COLO668 (cell line): ENCODE results near the gene DUSP22.

ENCODE experiments used
- DNase-seq: peaks from one replicate; lab custom pipeline; 2025; ENCODE audit not compliant: unreplicated experiment; lab: John Stamatoyannopoulos, UW

The DUSP22 gene

GRCh38 chr6:308768-309167, 16.5 kb downstream of the DUSP22 start:
- DNase-seq, result no peak

- DNase-seq, result no peak
Observed at GRCh38 chr6:309947-310346, 17.7 kb downstream of the DUSP22 start.

- DNase-seq, result no peak
Observed at GRCh38 chr6:310671-311070, 18.4 kb downstream of the DUSP22 start.

GRCh38 chr6:311679-312220, 19.5 kb downstream of the DUSP22 start:
- DNase-seq, result no peak

GRCh38 chr6:313087-313486, 20.8 kb downstream of the DUSP22 start:
- no peak for DNase-seq

- no peak for DNase-seq
Observed at GRCh38 chr6:313917-314316, 21.6 kb downstream of the DUSP22 start.

GRCh38 chr6:314377-314776, 22.1 kb downstream of the DUSP22 start:
- no peak for DNase-seq

GRCh38 chr6:315226-315625, 22.9 kb downstream of the DUSP22 start:
- DNase-seq, result no peak

GRCh38 chr6:315921-316752, 23.9 kb downstream of the DUSP22 start:
- no peak for DNase-seq

- DNase-seq, result no peak
Observed at GRCh38 chr6:316753-317038, 24.4 kb downstream of the DUSP22 start.

- DNase-seq, result no peak
Observed at GRCh38 chr6:317060-317447, 24.8 kb downstream of the DUSP22 start.

- DNase-seq, result no peak
Observed at GRCh38 chr6:317448-318144, 25.3 kb downstream of the DUSP22 start.

- DNase-seq, result no peak
Observed at GRCh38 chr6:318243-318890, 26.1 kb downstream of the DUSP22 start.

GRCh38 chr6:319177-320131, 27.2 kb downstream of the DUSP22 start:
- no peak for DNase-seq

GRCh38 chr6:320351-321157, 28.3 kb downstream of the DUSP22 start:
- DNase-seq, result no peak

GRCh38 chr6:321158-321438, 28.8 kb downstream of the DUSP22 start:
- no peak for DNase-seq

GRCh38 chr6:321536-322258, 29.4 kb downstream of the DUSP22 start:
- no peak for DNase-seq

GRCh38 chr6:322259-322930, 30.1 kb downstream of the DUSP22 start:
- no peak for DNase-seq
